Left renal pelvis (tissue), 4 donors: Measurements from ENCODE around the gene KCNE3. TPM values are rescaled to one million over a fixed set of nuclear protein-coding genes. Genes with fewer than 3 reads are reported as not detected.
"Not testable (repeated sequence)": the region's sequence is repeated elsewhere in the genome, so short reads cannot be mapped to it uniquely, and the experiment has no call there.

Experiments used
- DNase-seq, 4 donors: peaks; one replicate each; pipeline ENCODE4 v3.0.0-alpha.2; 2013; ENCODE audit warnings: low read depth in 4 of 4, low spot score in 3 of 4
- polyA plus RNA-seq, 4 donors: library from polyadenylated mRNA; unstranded; fragments of 120-200 nt; gene quantifications; one replicate each; pipeline ENCODE4 v1.2.1, GENCODE V29; 2013; ENCODE audit not compliant: insufficient read length in 4 of 4

The KCNE3 gene
- polyA plus RNA-seq, 4 donors: 6.3 to 31.3 (median 27.8) TPM

- no peak for DNase-seq
Measured at GRCh38 chr11:74446532-74446938, 20.8 kb downstream of the KCNE3 start.

- no peak for DNase-seq
Measured at GRCh38 chr11:74444173-74444826, 23.0 kb downstream of the KCNE3 start.

DNA sequence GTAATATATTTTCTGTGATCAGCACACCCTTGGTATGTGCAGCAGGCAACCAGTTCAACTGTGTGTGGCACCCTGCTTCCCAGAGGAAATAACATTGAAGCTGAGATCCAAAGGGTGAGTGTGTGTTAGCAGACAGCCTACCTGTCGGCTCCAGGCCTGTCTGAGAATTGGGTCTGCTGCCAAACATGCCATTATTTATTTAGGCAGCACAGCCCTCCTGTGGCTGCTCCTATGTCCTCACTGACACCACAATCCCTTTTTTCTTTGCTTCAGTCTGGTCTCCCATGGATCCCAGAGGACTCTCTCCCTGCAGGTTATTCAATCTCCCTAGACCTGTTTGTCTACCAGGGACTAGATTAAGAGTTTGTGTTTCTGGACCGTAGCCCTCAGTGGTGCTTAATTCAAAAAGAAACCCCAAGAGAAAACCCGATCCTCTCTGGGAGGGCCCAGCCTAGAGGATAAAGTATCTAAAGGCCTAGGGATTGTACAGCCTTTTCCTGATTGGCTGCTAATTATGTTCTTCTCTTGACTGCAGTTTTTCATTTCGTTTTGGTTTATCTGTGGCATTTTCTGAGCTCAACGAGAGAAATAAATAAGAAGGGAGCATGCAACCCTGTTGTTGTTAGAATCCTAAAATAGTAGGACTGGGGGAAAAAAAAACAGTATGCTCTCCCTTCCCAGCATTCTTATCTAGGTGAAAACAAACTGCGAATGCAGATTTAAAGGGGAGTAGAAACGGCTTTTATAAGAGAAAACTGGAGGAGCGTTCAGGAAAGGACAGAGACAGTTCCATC, 24.1 kb downstream of the KCNE3 start:
- DNase-seq: no peak

DNA sequence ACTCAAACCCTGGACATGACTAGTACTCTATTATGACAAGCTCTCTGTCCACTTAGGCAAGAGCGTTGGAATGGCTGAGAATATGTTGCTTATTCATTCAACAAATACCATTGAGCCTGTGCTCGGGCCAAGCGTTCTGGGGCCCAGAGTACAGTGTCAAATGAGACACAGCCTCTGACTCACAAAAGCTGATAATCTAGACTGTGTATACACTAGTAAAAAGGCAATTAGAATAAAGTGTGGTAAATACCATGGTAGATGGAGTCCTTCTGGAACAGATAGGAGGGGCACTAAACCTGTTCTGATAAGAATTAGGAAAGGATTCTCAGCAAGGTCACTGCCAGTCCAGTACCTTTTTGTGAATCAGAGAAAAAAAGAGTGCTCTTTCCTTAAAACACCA, 24.7 kb downstream of the KCNE3 start:
- DNase-seq: no peak

- no peak for DNase-seq
Measured at GRCh38 chr11:74438681-74439080, 28.7 kb downstream of the KCNE3 start.

- no peak for DNase-seq
Measured at GRCh38 chr11:74437441-74438042, 29.8 kb downstream of the KCNE3 start.

- DNase-seq: no peak
Measured at GRCh38 chr11:74434528-74434927, 32.8 kb downstream of the KCNE3 start.

DNA sequence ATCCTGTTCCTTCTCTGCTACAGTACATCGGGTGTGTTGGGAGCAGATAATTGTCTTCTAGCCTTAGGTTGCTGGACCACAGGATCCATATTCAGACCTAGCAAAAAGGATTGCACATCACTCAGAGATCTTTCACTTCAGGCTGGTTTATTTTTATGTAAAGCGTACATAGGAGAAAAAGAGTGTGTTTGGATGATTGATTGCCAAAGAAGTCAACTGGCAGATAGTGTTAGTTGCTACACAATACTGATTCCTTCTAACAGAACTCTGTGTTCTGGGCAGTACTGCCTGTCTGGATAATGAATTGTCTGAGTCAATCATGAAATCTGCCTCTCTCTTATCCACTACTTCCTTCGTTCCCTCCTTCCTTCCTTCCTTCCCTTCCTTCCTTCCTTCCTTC, 38.1 kb downstream of the KCNE3 start:
- no peak for DNase-seq

DNA sequence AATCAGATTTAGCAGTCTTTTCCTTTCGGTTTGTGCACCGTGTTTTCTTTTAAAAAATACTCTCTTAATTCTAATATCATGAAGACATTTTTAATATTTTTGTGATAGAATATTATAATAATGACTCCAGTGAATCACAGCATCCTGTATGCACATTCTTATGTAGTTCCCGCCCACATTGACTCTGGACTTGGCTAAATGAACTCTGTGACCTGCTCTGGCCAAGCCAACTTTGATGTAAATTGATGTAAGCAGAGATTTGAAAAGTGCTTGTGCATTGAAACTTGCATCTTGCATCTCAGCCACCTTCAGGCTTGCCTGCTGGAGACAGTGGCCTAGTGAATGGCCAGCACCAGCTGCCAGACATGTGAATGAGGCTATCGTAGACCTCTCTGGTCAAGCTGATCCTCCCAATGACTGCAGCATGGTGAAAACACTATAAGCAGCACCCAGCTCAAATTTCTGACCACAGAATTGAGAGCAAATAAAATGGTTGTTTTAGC, 39.9 kb downstream of the KCNE3 start:
- no peak for DNase-seq

- no peak for DNase-seq
Measured at GRCh38 chr11:74425100-74425499, 42.2 kb downstream of the KCNE3 start.

GRCh38 chr11:74418509-74418895, 48.8 kb downstream of the KCNE3 start:
- no peak for DNase-seq

DNA sequence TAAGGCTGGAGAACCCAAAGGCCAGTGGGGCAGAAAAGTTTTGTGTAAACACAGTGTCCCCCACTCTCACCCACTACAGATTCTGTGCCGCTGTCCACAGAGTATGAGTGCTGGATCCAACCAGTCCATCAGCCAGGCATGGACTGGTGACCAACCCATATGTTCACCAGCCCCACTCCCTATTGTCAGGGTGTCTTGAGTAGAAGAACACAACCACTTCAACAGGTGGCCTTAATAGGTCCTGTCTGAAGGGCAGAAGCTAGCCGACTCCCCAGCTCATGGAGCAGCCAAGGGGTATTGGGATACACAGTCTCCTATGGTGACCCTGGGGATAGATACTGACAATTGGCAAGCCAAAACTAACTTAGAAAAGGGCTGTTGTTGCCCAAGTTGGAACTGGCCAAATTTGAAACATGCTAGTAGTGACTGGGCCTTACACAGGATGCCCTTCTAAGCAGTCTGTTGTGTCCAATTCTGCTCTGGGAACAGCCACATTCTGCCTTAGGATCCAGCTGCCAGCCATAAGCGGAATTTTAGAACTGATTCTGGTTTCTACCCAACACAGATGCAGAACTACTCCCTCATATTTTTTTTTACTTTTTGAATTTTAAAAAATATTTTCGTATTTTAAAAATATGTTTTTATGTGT, 49.4 kb downstream of the KCNE3 start:
- no peak for DNase-seq

- DNase-seq: peak in 3 of 4 donors; percentile 16 to 33 (median 31)
Measured at GRCh38 chr11:74417379-74417804, 50.0 kb downstream of the KCNE3 start.

DNA sequence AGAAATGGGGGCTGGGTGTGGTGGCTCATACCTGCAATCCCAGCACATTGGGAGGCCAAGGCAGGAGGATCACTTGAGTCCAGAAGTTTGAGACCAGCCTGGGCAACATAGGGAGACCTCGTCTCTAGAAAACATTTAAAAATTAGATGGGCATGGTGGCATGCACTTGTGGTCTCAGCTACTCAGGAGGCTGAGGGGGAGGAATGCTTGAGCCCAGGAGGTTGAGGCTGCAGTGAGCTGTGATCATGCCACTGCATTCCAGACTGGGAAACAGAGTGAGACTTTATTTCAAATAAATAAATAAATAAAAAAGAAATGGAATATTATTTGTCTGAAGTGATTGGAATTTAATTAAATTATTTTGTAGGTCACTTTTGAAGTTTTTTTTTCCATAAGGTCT, 50.4 kb downstream of the KCNE3 start:
- not testable (repeated sequence) for DNase-seq

GRCh38 chr11:74412733-74413359, 54.5 kb downstream of the KCNE3 start:
- DNase-seq: no peak

DNA sequence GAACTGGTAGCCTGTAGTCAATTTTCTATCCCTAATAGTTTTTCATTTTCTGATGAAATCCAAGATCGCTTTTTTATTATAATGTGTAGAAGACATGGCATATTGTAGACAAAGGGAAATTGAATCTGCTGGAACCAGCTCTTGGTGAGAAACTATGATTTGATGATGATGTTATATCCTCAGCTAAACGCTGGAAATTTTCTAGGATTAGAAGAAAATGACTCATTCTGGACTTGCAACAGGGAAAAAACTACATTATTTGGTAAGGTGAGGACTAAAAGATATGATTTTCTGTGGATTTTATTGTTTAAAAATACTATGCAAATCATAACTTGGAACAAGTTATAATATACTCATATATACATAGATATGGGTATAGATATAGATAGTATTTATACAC, 55.0 kb downstream of the KCNE3 start:
- no peak for DNase-seq

GRCh38 chr11:74409633-74410032, 57.7 kb downstream of the KCNE3 start:
- no peak for DNase-seq
